Stimulated activated naive B cell treated with anti-CD40 and anti-IgM and Interleukin-4, amounts not matched to agents 10 μg/mL and 1 μg/mL and 100 μg/mL, for 72 hours (primary cell): ENCODE data around the gene ELOVL7.
"Not testable (repeated sequence)": the region's sequence is repeated elsewhere in the genome, so short reads cannot be mapped to it uniquely, and the experiment has no call there.

ENCODE experiments used
- ATAC-seq, 2 donors: fragments of 150-1000 bp; cut with Tn5 transposase; replicated peaks; 2 replicates each; pipeline ENCODE4 v1.10.0; 2021; ENCODE audit warnings: moderate library complexity in 1 of 2
- DNase-seq: peaks from one replicate; pipeline ENCODE4 v3.0.0; 2021
- H3K27ac Mint-ChIP-seq: one replicate; pipeline ENCODE4 v1.8.0; 2022; ENCODE audit warnings: mild to moderate bottlenecking, mixed read lengths
- H3K27me3 Mint-ChIP-seq, 2 donors: one replicate each; pipeline ENCODE4 v1.8.0; 2022; ENCODE audit warnings: mixed read lengths in 2 of 2
- H3K36me3 Mint-ChIP-seq, 2 donors: one replicate each; pipeline ENCODE4 v1.8.0; 2022; ENCODE audit warnings: mixed read lengths in 2 of 2, mild to moderate bottlenecking in 1 of 2
- H3K4me1 Mint-ChIP-seq, 2 donors: one replicate each; pipeline ENCODE4 v1.8.0; 2022; ENCODE audit warnings: mixed read lengths in 2 of 2, mild to moderate bottlenecking in 1 of 2
- H3K4me3 Mint-ChIP-seq, 2 donors: one replicate each; pipeline ENCODE4 v1.8.0; 2022; ENCODE audit warnings: mild to moderate bottlenecking in 2 of 2, mixed read lengths in 2 of 2, moderate library complexity in 1 of 2
- H3K9me3 Mint-ChIP-seq, 2 donors: one replicate each; pipeline ENCODE4 v1.8.0; 2022; ENCODE audit warnings: mixed read lengths in 2 of 2, mild to moderate bottlenecking in 1 of 2

ELOVL7 gene

GRCh38 chr5:60797482-60798153 is 46.5 kb downstream of the ELOVL7 start:
- Mint-ChIP-seq H3K9me3 (no peaks in the 10 kb centered on the region), H3K27me3 (peaks cover 0 to 13% of the 10 kb centered on the region in 2 donors), H3K27ac (no peak overlapping the region), H3K4me3 (no peak overlapping the region), H3K36me3 (no peaks in the 10 kb centered on the region), H3K4me1 (no peaks in the 10 kb centered on the region)
- ATAC-seq: no peak
- no peak for DNase-seq

DNA sequence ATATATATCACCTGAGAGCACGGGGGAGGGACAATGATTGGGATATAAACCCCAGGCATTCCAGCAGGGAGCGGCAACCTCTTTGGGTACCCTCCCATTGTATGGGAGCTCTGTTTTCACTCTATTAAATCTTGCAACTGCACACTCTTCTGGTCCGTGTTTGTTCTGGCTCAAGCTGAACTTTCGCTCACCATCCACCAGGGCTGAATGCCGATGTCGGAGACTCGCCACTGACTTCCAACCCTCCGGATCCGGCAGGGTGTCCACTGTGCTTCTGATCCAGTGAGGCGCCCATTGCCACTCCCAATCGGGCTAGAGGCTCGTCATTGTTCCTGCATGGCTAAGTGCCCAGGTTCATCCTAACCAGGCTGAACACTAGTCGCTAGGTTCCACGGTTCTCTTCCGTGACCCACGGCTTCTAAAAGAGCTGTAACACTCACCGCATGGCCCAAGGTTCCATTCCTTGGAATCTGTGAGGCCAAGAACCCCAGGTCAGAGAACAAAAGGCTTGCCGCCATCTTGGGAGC is 48.6 kb downstream of the ELOVL7 start:
- not testable (repeated sequence) for ATAC-seq, H3K4me3 Mint-ChIP-seq, DNase-seq, H3K36me3 Mint-ChIP-seq, H3K4me1 Mint-ChIP-seq, H3K27ac Mint-ChIP-seq, H3K9me3 Mint-ChIP-seq
- H3K27me3 Mint-ChIP-seq: peaks cover 0 to 19% of the 10 kb centered on the region in 2 donors

DNA sequence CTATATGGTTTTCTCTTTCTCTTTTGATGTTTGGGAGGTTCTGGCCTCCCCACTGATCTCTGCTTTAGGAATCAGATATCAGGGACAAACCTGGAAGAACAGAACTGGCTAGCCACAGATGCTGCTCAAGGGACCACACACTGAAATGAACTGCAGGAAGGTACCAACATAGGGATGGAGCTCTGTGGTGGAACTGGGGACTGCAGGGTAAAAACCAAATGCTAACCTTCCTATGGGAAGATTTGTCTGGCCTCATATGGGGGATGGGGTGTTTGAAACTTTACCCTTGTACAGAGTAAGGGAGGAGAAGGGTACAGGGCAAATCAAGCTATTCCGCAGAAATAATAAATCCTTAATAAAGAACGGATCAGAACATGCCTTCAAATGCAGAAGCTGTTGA is 49.4 kb downstream of the ELOVL7 start:
- Mint-ChIP-seq H3K27ac (no peak overlapping the region), H3K4me1 (no peaks in the 10 kb centered on the region), H3K36me3 (no peaks in the 10 kb centered on the region), H3K4me3 (no peak overlapping the region), H3K9me3 (no peaks in the 10 kb centered on the region), H3K27me3 (peaks cover 0 to 19% of the 10 kb centered on the region in 2 donors)
- ATAC-seq (no peak), DNase-seq (no peak)

GRCh38 chr5:60792438-60792837 is 51.6 kb downstream of the ELOVL7 start:
- Mint-ChIP-seq H3K4me1 (no peaks in the 10 kb centered on the region), H3K27me3 (peaks cover 0 to 18% of the 10 kb centered on the region in 2 donors), H3K36me3 (no peaks in the 10 kb centered on the region), H3K27ac (no peak overlapping the region), H3K9me3 (no peaks in the 10 kb centered on the region), H3K4me3 (no peak overlapping the region)
- DNase-seq (no peak), ATAC-seq (no peak)

DNA sequence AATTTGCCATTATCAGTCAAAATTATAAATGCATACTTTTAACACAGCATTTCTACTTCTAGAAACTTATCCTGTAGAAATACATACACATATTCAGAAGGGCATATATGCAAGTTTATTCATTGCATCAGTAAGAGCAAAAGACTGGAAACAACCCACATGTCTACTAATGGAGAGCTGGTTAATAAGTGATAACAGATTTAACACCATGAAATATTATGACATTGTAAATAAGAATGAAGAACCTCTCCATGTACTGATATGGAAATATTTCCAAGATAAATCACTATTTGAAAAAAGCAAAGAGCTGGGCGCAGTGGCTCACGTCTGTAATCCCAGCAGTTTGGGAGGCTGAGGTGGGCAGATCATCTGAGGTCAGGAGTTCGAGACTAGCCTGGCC is 54.5 kb downstream of the ELOVL7 start:
- Mint-ChIP-seq H3K9me3 (no peaks in the 10 kb centered on the region), H3K27me3 (peaks cover 0 to 11% of the 10 kb centered on the region in 2 donors), H3K4me3 (no peak overlapping the region), H3K4me1 (no peaks in the 10 kb centered on the region), H3K36me3 (no peaks in the 10 kb centered on the region), H3K27ac (no peak overlapping the region)
- ATAC-seq (no peak), DNase-seq (no peak)

GRCh38 chr5:60788863-60789513 is 55.1 kb downstream of the ELOVL7 start:
- no peak overlapping the region for H3K4me3 Mint-ChIP-seq

DNA sequence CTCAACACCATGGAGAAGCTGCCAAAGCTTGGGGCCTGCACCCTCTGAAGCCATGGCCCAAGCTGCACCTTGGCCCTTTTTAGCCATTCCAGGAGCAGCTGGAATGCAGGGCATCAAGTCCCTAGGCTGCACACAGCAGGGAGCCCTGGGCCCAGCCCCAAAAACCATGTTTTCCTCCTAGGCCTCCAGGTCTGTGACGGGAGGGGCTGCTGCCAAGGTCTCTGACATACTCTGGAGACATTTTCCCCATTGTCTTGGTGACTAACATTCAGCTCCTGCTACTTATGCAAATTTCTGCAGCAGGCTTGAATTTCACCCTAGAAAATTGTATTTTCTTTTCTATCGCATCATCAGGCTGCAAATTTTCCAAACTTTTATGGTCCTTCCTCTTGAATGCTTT is 64.6 kb downstream of the ELOVL7 start:
- H3K4me3 Mint-ChIP-seq: no peak overlapping the region
- no peak for ATAC-seq

More at GRCh38 chr5:60788863-60789513, 55.1 kb downstream of the ELOVL7 start:
- Mint-ChIP-seq H3K27me3 (peaks cover 0 to 10% of the 10 kb centered on the region in 2 donors), H3K27ac (no peak overlapping the region), H3K36me3 (no peaks in the 10 kb centered on the region), H3K9me3 (no peaks in the 10 kb centered on the region), H3K4me1 (no peaks in the 10 kb centered on the region)
- ATAC-seq (no peak), DNase-seq (no peak)

DNA sequence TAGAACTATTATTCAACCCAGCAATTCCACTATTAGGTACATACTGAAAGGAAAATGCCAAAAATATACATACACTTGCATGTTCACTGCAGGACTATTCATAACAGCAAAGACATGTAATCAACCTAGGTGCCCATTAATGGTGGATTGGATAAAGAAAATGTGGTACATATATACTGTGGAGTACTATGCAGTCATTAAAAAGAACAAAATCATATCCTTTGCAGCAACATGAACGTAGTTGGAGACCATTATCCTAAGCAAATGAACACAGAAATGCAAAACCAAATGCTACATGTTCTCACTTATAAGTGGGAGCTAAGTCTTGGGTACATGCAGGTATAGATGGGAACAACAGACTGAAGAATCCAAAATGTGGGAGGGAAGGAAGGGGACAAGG is 67.7 kb downstream of the ELOVL7 start:
- Mint-ChIP-seq H3K9me3 (peaks cover 4 to 10% of the 10 kb centered on the region in 2 donors), H3K4me1 (no peaks in the 10 kb centered on the region), H3K36me3 (peaks cover 0 to 2% of the 10 kb centered on the region in 2 donors), H3K4me3 (no peak overlapping the region), H3K27ac (no peak overlapping the region), H3K27me3 (peaks cover 0 to 5% of the 10 kb centered on the region in 2 donors)
- no peak for DNase-seq
- no peak for ATAC-seq

More for the DNA sequence above, 64.6 kb downstream of the ELOVL7 start:
- Mint-ChIP-seq H3K9me3 (peaks cover 0 to 4% of the 10 kb centered on the region in 2 donors), H3K27ac (no peak overlapping the region), H3K4me1 (no peaks in the 10 kb centered on the region), H3K27me3 (peaks cover 3 to 5% of the 10 kb centered on the region in 2 donors), H3K36me3 (peaks cover 0 to 2% of the 10 kb centered on the region in 2 donors)
- DNase-seq: no peak

GRCh38 chr5:60765019-60765709 is 78.9 kb downstream of the ELOVL7 start:
- no peaks in the 10 kb centered on the region for H3K27me3 Mint-ChIP-seq
- no peak overlapping the region for H3K27ac Mint-ChIP-seq
- no peaks in the 10 kb centered on the region for H3K36me3 Mint-ChIP-seq
- DNase-seq (no peak), ATAC-seq (no peak)
- H3K4me3 Mint-ChIP-seq: no peak overlapping the region
- no peaks in the 10 kb centered on the region for H3K4me1 Mint-ChIP-seq
- peaks cover 0 to 2% of the 10 kb centered on the region in 2 donors for H3K9me3 Mint-ChIP-seq

GRCh38 chr5:60763061-60763460 is 81.0 kb downstream of the ELOVL7 start:
- DNase-seq (no peak), ATAC-seq (no peak)
- Mint-ChIP-seq H3K36me3 (no peaks in the 10 kb centered on the region), H3K27ac (no peak overlapping the region), H3K9me3 (peaks cover 0 to 3% of the 10 kb centered on the region in 2 donors), H3K4me3 (no peak overlapping the region), H3K4me1 (no peaks in the 10 kb centered on the region), H3K27me3 (no peaks in the 10 kb centered on the region)

- no peak for ATAC-seq
- Mint-ChIP-seq H3K4me3 (no peak overlapping the region), H3K27me3 (no peaks in the 10 kb centered on the region), H3K27ac (no peak overlapping the region), H3K4me1 (no peaks in the 10 kb centered on the region), H3K9me3 (no peaks in the 10 kb centered on the region), H3K36me3 (no peaks in the 10 kb centered on the region)
- DNase-seq: no peak
Observed at GRCh38 chr5:60754495-60754894, 89.6 kb downstream of the ELOVL7 start.

GRCh38 chr5:60744682-60745081 is 99.4 kb downstream of the ELOVL7 start:
- no peaks in the 10 kb centered on the region for H3K4me1 Mint-ChIP-seq
- H3K9me3 Mint-ChIP-seq: peaks cover 12 to 14% of the 10 kb centered on the region in 2 donors

GRCh38 chr5:60743511-60744314 is 100.4 kb downstream of the ELOVL7 start:
- H3K27me3 Mint-ChIP-seq: peaks cover 5 to 10% of the 10 kb centered on the region in 2 donors
- H3K9me3 Mint-ChIP-seq: peaks cover 12 to 20% of the 10 kb centered on the region in 2 donors
- H3K4me1 Mint-ChIP-seq: no peaks in the 10 kb centered on the region
- H3K36me3 Mint-ChIP-seq: peaks cover 0 to 7% of the 10 kb centered on the region in 2 donors
- no peak for DNase-seq
- no peak overlapping the region for H3K4me3 Mint-ChIP-seq
- no peak overlapping the region for H3K27ac Mint-ChIP-seq
- no peak for ATAC-seq

More at GRCh38 chr5:60744682-60745081, 99.4 kb downstream of the ELOVL7 start:
- Mint-ChIP-seq H3K27me3 (peaks cover 5 to 10% of the 10 kb centered on the region in 2 donors), H3K36me3 (peaks cover 0 to 7% of the 10 kb centered on the region in 2 donors), H3K27ac (no peak overlapping the region), H3K4me3 (no peak overlapping the region)
- ATAC-seq (no peak), DNase-seq (no peak)

GRCh38 chr5:60740322-60740721 is 103.7 kb downstream of the ELOVL7 start:
- Mint-ChIP-seq H3K36me3 (peaks cover 0 to 7% of the 10 kb centered on the region in 2 donors), H3K27me3 (peaks cover 5 to 6% of the 10 kb centered on the region in 2 donors), H3K9me3 (peaks cover 12 to 20% of the 10 kb centered on the region in 2 donors), H3K27ac (no peak overlapping the region), H3K4me3 (no peak overlapping the region), H3K4me1 (no peaks in the 10 kb centered on the region)
- DNase-seq (no peak), ATAC-seq (no peak)
